Forelimb muscle (tissue), 1 donor: ENCODE measurements around the gene ALS2. TPM values are rescaled to one million over a fixed set of nuclear protein-coding genes. Genes with fewer than 3 reads are reported as not detected.
"Not testable (repeated sequence)": the region's sequence is repeated elsewhere in the genome, so short reads cannot be mapped to it uniquely, and the experiment has no call there.

ENCODE experiments used
- DNase-seq: peaks from one replicate; pipeline ENCODE4 v3.0.0-alpha.2; 2013; ENCODE audit warnings: low read depth
- polyA plus RNA-seq: library from polyadenylated mRNA; unstranded; fragments of 120-200 nt; gene quantifications from one replicate; pipeline ENCODE4 v1.2.1, GENCODE V29; 2013; ENCODE audit not compliant: insufficient read length

The ALS2 gene
- polyA plus RNA-seq, 1 donor, result 16.3 TPM

DNA sequence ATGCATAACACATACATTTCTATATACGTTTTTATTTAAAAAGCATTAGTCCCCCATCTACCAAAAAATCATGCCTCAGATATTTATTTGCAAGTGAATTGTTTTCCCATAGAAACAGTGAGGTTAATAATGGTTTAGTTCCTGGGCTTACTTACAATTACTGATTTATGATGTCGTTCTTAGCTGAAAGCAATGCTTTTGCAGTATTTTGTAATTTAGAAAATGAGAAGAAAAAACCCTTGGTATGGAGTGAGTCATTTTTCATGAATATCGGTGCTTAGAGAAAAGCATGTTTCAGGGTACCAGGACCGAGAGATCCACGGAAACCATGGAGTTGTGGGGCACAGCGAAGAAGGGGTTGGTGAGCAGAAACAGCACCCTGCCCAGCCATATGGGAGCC lies 13.6 kb upstream of the ALS2 start:
- DNase-seq, result no peak

DNA sequence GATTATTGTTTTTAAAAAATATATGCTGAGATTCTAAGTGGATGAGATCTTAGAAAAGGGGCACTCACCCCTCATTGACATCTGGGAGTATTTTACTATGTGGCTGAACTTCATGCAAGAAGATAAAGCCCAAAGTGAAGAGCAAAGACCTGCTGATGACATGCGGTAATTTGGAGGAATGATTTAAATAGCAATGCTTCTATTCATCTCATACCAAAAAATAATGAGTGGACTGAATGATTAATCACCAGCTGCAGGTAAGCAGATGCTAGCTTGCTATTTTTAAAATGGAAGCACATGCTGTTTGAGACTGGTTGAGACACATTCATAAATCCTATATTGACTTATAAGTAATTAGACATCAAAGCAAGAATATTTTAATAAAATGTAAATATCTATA lies 12.9 kb upstream of the ALS2 start:
- no peak for DNase-seq

DNA sequence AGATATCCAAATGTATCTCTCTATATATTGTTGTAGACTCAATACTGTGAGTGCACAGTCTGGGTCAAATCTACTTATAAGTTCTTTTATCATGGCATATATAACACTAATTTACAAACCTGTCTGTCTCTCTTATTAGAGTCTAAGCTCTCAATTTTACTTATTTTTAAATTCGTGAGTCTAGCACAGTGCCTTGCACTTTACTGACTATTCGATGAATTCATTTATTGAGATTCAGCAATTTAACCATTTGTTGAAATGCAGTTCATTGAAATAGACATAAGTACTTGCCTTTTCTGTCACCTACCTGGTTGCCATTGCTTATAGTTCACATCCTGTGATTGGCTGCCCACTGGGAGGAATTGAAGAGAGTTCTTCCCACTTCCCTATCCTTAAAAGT lies 10.3 kb upstream of the ALS2 start:
- DNase-seq, result no peak

DNA sequence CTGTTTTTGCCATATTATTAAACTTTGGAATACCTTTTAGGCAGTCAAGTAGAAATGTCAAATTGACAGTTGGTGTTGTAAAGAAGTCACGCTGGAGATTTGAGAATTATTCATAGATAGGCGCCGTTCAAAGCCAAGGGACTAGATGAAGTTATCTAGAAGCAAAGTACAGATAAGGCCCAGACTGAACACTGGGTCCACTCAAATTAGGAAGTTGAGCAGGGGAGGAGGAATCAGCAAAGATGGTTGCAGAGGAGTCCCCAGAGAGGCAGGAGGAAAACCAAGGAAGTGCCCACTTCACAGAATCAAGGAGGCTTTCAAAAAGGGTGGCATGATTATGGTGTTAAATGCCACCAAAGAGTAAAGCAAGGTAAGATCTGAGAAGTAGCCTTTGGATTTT lies 9.6 kb upstream of the ALS2 start:
- no peak for DNase-seq

- DNase-seq, result no peak
Observed at GRCh38 chr2:201789395-201789794, 8.7 kb upstream of the ALS2 start.

GRCh38 chr2:201788371-201788770 lies 7.6 kb upstream of the ALS2 start:
- DNase-seq, result no peak

- no peak for DNase-seq
Observed at GRCh38 chr2:201786471-201786870, 5.7 kb upstream of the ALS2 start.

DNA sequence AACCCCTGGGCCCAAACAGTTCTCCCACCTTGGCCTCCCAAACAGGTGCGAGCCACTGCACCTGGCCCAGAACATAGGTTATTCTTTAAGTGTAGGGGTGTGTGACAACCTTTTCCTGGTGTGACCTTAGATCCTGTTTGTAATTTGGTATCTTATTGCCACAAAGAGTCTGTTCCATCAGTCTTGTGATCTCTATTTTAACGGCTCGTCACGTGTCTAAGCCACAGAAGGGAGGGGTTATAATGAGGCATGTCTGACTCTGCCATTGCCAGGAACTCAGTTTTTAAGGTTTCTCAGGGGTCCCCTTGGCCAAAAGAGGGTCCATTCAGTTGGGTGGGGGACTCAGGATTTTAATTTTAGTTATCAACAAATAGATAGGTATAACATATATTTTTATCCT lies 4.4 kb upstream of the ALS2 start:
- DNase-seq, result no peak

- no peak for DNase-seq
Observed at GRCh38 chr2:201784563-201784962, 3.8 kb upstream of the ALS2 start.

DNA sequence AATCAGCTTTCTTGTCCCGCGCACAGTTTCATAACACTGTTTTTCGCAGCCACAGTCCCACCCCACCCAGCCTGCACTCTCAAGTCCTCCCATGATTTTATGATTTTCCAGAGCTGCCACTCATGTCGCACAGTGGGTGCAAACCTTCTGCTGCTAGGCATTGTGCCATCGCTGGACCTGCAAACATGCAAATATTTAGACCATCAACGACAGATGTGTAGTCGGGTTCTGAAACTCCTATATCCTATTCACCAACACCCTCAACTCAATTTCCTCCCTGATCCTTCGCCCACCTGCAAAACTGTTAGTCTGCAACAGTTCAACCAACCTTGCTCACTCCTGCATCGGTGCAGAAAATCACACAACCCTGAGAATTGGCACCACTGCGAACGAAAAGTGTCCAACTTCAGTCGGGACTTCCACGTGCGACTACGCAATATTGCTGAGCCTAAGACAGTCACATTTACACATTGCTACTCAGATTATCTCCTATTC lies 871 bp upstream of the ALS2 start:
- peak; percentile 4 for DNase-seq

GRCh38 chr2:201779901-201780673 lies 646 bp downstream of the ALS2 start:
- no peak for DNase-seq

GRCh38 chr2:201777869-201778268 lies 2.9 kb downstream of the ALS2 start:
- no peak for DNase-seq

DNA sequence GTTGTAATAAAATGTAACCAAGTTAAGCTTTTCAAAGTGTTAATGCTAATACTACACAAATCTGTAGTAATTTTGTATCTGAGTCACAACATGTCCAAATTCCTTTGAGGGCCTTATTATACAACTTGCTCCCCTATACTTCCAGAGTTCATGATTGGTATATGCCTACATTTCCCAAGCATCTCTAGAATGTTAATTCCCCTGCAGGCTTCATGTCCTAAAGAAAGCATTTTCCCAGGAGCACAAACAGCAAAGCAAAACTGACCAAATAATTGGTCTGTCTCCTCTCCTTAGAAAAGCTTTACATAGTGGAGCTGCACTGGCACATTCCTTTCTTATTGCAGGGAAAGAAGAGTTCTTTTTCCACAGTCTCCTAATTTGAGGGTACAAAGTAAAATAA lies 3.7 kb downstream of the ALS2 start:
- no peak for DNase-seq

DNA sequence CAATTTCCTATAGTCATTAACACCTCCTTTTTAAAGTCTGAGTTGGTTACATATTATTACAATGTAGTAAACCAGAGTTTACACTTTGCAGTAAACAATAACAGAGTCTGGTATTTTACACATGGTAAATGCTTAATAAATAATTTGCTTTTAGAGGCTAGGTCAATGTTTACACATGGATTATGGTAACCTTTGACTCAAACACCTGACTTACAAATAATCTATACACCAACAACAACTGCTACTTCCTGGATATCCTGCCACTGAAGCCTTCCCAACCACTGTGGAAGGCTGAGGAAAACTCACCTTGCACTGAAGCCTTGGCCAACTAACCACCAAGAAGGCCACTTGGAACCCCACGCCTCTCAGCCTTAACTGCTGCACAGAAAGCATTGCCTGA lies 5.4 kb downstream of the ALS2 start:
- DNase-seq, result no peak

- no peak for DNase-seq
Observed at GRCh38 chr2:201774546-201774945, 6.2 kb downstream of the ALS2 start.

DNA sequence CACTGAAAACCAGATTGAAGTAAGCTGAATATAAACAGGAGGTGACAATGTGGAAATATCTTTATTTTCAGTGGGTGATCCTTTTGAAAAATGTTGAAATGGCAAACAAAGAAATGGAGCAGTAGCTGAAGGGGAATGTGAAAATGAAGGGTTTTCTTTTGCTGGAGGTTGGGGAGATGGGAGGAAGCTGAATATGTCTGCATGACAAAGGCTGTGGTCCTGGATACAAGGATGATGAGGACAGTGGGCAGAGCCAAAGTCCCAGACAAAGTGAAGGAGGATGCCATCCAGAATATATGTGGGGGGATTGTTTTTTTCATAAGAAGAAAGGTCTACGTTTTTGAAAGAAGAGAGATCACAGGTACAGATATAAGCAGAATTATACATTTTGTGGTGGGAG lies 6.7 kb downstream of the ALS2 start:
- no peak for DNase-seq

DNA sequence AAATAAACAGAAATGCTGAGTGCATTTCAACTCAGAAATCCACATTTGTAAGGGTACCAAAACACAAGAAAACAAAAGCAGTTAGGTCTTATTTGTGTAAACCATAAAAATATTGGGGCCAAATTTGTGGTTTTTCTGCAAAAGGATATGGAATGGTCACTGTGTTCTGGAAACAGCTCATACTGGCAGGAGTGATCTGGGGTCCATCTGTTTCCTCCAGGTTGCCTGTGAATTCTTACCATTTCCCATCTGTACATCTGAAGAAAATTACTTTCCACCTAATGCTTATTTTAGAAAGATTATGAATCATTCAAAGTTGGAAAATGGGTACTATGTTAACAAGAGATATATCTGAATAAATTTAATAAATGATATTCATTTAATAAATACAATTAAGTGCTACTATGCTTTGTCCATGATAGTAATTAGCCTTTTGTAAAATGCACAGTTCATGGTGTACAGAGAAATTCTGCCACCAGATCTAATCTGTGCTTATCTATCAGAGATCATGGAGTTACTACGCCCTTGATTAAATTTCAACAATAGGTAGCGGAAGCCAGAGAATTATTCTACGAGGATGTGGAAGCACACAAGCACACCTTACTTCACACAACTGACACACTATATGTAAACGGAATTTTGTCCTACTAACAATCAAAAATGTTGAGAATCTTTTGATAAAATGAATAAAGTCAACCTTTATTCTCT lies 10.9 kb downstream of the ALS2 start:
- DNase-seq, result no peak

- DNase-seq, result no peak
Observed at GRCh38 chr2:201768918-201769317, 11.8 kb downstream of the ALS2 start.

GRCh38 chr2:201765799-201766198 lies 14.9 kb downstream of the ALS2 start:
- no peak for DNase-seq

- DNase-seq, result not testable (repeated sequence)
Observed at GRCh38 chr2:201764469-201764868, 16.3 kb downstream of the ALS2 start.

- DNase-seq, result no peak
Observed at GRCh38 chr2:201761101-201761500, 19.6 kb downstream of the ALS2 start.

- no peak for DNase-seq
Observed at GRCh38 chr2:201759567-201759966, 21.2 kb downstream of the ALS2 start.

DNA sequence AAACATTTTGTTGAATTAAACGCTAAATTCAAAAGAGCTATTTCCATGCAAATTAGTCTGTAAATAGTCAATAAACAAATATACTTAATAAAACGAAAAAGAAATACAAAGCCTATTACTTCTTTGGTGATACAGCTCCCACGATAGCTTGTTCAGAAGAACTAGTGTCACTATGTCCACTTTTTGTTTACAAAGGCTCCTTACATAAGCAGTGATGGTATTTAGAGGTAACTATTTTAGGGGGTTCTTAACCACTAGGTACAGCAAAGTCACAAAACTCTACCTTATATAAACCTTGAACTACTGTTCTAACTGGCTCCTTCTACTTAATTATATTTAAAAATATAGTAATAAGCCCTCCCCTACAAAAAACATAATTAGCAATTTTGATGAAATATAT lies 21.9 kb downstream of the ALS2 start:
- no peak for DNase-seq
